HG03575 (cell line): ENCODE data around the gene NHS.

Experiments used
- ATAC-seq: cut with Tn5 transposase; IDR thresholded peaks from one replicate; pipeline ENCODE4 v1.9.1; 2021; ENCODE audit not compliant: unreplicated experiment, insufficient number of reproducible peaks, low FRiP score; ENCODE audit errors: extremely low read depth

The NHS gene

DNA sequence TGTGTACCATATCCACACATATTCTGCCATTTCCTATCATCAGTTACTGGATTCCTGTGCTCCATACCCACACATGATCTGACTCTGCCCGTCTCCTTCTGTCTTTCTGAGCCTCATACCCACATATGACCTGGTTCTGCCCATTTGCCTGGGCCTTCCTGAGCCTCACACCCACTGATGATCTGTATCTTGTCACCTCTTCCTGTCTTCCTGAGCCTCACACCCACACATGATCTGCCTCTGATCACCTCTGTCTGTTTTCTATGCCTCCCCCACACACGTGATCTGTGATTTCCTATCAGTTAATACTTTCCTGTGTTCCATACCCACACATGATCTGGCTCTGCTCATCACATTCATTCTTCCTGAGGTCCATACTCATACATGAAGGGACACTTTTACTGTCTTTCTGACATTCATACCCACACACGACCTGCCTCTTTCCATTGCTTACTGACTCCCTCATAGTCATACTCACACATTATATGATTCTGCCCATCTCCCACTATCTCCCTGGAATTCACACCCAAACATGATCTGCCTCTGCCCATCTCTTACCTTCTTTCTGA, 394.8 kb downstream of the NHS start:
- no peak for ATAC-seq

DNA sequence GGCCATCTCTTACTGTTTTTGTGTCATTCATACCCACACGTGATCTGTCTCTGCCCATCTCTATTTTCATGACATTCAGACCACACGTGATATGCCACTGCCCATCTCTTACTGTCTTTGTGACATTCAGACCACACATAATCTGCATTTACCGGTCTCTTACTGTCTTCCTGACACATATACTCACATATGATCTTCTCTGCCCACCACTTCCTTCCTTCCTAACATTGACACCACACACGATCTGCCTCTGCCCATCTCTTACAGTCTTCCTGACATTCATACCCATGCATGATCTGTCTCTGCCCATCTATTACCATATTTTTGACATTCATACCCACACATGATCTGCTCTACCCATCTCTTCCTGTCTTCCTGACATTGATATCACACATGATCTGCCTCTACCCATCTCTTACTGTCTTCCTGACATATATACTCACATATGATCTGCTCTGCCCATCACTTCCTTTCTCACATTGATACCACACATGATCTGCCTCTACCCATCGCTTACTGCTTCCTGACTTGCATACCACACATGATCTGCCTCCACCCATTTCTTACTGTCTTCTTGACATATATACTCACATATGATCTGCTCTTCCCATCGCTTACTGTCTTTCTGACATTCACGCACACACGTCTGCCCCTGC, 398.3 kb downstream of the NHS start:
- ATAC-seq, result no peak

DNA sequence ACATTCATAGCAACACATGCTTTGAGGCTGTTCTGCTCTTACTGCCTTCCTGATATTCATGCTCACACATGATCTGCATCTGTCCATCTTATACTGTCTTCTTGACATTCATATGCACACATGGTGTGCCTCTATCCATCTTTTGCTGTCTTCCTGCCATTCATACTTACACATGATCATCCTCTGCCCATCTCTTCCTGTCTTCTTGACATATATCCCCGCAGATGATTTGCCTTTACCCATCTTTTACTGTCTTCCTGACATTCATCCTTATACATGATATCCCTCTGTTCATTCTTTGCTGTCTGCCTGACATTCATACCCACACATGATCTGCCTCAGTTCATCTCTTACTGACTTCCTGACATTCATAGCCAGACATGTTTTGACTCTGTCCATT, 399.1 kb downstream of the NHS start:
- ATAC-seq, result no peak

DNA sequence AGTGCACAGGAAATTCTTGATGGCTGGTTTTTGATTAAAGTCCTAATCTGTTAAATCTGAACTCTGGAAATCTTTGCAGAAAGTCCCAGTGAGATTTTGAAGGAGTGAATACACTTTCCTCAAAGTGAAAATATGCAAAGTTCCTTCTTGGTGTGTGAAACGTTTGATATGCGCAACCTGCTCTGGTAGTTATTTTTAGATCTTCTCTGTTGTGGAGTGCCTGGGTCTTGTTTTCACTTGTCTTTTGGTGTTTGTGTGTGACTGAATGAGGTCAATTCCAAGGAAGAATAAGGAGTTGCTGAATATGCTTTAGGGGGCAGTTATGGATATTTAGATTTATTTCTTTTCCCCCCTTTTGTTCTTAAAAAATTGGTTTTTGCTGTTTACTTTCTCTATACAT, 404.0 kb downstream of the NHS start:
- no peak for ATAC-seq

DNA sequence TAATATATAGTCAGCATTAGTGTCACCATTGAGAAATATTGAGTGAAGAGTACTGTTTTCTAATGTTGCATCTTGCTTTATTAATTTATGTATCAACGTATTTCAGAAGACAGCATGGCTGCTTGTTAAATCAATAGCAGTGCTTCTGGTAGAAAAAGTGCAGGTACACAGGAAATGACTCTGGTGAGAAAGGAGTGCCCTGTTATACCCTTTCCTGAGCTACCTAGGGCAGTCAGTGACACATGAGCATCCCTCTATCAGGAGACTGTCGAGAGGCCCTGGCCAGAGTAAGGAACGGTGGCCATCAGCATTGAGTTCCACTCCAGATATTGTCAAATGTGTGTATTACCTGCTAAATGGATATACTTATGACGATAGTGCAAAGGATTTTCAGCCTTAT, 404.4 kb downstream of the NHS start:
- ATAC-seq, result no peak
